NOMO-1 (cell line): Measurements from ENCODE around the gene KIAA1755.

ENCODE experiments used
- DNase-seq, 2 experiments: peaks; one replicate each; lab custom pipeline; 2025; ENCODE audit not compliant: unreplicated experiment in 2 of 2; lab: John Stamatoyannopoulos, UW

KIAA1755 gene

GRCh38 chr20:38208088-38208487 lies 52.4 kb downstream of the KIAA1755 start:
- DNase-seq: no peak

GRCh38 chr20:38207621-38208020 lies 52.9 kb downstream of the KIAA1755 start:
- no peak for DNase-seq

- DNase-seq: peak in 1 of 2 experiments; percentile 69
Observed at GRCh38 chr20:38205001-38205400, 55.5 kb downstream of the KIAA1755 start.

DNA sequence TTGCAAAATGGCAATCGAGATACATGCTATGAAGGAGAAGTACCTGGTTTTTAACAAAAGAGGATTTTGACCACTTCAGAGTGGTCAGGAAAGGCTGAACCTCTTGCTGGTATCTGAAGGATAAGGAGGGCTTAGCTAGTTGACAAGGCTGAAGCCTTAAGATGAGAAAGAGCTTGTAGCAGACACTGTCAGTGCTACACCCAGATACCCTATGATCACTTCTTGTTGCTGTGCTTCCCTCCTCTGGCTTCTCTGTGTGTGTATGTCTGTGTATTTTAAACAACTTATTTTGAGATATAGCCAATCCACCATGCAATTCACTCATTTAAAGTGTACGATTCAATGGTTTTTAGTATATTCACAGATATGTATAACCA lies 56.6 kb downstream of the KIAA1755 start:
- no peak for DNase-seq

GRCh38 chr20:38203337-38203980 lies 57.1 kb downstream of the KIAA1755 start:
- no peak for DNase-seq

DNA sequence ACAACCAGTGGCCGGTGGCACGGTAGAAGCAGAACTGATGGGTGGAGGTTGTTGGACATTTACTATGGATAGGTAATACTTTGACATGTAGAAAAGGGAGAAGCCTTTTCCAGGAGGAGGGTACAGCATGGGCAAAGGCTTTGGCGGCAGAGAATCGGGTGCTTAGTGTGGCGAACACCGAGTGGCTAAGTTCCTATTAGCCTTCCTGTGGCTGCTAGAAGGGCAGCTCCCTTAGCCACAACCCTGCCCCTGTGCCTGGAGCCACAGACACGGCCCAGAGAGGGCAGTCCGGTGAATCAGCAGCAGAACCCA lies 57.6 kb downstream of the KIAA1755 start:
- DNase-seq: no peak

GRCh38 chr20:38202153-38202981 lies 58.2 kb downstream of the KIAA1755 start:
- no peak for DNase-seq

DNA sequence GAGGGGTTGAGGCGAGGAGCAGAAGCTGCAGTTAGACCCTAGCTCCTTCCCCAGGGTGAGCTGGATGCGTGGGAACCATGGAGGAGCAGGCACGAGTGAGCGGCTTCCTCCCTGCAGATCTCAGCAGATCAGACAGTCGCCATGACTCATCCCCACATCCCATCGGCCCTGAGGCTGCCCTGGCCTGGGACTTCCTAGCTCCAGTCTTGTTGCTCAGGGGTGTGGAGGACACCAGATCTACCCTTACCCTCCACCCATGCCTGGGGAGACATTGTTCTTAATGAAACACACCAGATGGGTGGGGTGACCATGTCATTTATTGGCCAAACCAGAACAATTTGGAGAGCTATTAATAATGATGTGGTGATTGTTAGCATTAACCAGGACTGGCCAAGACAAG lies 59.2 kb downstream of the KIAA1755 start:
- DNase-seq: no peak

DNA sequence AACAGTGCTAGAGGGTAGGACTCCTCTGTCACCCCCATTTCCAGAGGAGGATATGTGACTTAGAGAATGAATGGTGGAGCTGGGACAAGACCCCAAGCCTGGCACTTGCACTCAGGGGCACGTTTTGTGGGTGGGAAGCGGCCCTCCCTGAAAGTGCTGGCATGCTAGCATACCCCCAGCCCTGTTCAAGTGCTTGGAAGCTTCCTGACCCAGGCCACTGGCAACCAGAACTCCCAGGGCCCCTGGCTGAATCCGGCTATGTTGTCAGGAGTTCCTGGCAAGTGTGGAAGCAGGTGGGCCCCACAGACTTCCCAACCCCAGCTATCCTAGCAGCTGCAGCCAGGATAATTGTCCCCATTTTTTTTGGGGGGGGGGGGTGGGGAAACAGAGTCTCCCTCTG lies 59.9 kb downstream of the KIAA1755 start:
- DNase-seq: no peak

- no peak for DNase-seq
Observed at GRCh38 chr20:38199501-38200390, 60.8 kb downstream of the KIAA1755 start.

DNA sequence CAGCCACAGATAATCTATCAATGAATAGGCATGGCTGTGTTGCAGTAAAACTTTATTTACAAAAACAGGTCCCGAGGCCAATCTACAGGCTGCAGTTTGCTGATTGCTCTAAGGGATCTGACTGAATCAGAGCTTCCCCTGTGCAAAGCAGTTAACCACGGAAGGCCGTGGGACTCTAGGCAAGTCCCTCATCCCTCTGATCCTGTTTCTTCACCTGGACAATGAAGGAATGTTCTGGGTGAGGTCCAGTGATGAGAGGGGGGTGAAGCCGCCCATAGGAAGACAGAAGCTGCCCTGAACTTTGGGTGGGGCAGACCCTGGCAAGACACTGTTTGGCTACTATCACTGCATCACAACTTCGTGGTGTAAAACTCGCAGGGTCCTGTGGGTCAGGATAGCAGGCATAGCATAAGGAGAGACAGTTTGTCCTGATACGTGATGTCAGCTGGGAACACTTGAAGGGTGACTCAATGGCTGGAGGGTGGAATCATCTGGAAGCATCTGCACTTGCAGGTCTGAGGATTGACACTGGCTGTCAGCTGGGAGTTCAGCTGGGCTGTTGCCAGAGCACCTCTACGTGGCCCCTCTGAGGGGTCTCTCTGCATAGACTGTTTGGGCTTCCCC lies 62.2 kb downstream of the KIAA1755 start:
- DNase-seq: no peak

- no peak for DNase-seq
Observed at GRCh38 chr20:38197619-38198018, 62.9 kb downstream of the KIAA1755 start.

DNA sequence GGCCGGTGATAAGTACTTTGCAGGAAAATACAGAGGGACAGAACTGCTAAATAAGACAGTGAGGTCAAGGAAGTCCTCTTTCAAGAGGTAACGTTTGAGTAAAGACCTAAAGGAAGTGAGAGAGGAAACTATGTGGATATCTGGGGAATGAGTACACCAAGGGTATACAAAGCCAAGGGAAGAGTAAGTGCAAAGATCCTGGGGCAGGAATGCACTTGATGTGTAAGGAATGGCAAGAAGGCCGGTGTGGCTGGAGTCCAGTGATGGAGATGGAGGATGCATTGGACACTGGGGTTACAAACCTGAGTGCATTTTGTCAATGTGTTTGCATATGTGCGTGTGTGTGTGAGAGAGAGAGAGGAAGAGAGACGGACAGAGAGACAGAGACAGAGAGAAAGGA lies 63.3 kb downstream of the KIAA1755 start:
- no peak for DNase-seq

GRCh38 chr20:38196592-38196991 lies 63.9 kb downstream of the KIAA1755 start:
- DNase-seq: peak; percentile 81 to 91

DNA sequence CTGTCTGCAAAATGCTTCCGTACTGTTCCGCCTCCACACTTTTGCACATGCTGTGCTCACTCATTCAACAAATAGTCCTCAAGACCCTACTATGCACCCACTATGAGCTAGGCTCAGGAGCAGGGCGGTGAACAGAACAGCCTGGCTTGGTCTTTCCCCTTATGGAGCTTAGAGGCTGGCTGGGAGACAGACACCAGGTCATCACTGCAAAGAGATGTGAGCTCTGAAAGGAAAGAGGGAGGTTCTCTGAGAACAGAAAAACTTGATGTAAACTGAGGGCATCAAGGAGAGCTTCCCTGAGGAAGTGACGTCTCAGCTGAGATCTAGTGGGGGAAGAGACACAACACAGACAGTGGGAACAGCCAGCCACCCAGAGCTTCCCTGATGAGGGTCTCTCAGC lies 64.5 kb downstream of the KIAA1755 start:
- DNase-seq: no peak

DNA sequence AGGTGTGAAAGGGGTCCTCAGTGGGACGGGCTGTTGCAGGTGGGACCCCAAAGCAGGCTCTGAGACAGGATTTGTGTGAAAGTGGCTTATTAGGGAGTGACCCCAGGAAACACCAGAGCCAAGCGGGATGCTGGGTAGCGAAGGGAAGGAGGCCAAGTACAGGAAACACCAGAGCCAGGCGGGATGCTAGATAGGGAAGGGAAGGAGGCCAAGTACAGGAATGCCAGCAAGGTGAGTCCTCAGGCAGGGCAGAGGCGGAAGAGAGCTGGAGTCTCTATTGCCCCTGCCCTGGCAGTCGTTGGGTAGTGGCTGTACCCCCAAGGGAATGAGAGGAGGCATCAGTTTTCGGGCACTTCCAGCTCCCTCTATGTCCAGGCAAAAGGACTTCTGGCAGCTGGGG lies 65.0 kb downstream of the KIAA1755 start:
- no peak for DNase-seq

DNA sequence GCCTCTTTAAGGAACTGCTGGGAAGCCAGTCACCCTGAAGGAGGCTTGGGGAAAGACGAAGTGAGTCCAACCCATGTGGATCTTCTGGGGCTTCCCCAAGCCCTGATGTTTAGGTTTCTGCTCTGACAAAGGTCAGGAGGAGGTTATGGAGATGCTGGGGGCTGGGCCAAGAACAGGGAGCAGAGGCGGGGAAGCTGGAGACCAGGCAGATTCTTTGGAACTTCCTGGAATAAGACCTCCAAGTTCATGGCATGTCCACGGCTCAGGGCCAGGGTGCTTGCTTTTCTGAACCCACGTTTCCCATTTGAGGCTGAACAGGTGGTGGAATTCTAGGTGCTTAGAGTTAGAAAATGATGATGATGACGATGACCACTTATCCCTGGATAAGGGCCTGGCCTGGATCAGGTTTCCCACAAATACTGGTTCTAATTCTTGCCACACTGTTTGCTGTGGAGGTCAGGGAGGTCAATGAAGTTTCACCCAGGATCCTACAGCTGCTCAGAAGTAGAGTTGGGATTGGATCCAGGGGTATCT lies 65.5 kb downstream of the KIAA1755 start:
- DNase-seq: no peak

DNA sequence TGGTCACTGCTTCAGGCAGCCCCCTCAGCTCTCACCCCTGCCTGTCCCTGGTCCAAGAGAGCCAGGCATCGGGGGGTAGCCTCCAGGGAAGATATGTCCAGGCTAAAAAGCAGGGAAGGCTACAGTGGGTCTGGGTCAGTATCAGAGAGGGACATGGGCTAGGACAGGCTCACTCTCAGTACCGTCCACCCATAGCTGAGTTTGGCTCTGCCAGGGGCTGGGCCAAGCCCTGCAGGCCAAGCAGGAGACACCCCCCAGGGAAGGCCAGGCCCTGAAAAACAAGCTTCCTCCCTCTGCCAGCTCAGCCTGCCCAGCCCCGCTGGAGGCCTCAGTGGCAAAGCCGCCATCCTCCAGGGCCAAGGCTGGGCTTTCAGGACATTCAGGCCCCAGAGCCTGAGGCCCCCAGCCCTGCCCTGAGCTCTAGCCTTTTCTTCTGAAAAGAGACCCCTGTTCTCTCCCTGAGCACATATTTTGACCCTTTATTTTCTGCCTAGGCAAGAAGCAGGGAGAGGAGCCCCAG lies 66.9 kb downstream of the KIAA1755 start:
- DNase-seq: no peak

GRCh38 chr20:38192323-38192885 lies 68.1 kb downstream of the KIAA1755 start:
- no peak for DNase-seq

DNA sequence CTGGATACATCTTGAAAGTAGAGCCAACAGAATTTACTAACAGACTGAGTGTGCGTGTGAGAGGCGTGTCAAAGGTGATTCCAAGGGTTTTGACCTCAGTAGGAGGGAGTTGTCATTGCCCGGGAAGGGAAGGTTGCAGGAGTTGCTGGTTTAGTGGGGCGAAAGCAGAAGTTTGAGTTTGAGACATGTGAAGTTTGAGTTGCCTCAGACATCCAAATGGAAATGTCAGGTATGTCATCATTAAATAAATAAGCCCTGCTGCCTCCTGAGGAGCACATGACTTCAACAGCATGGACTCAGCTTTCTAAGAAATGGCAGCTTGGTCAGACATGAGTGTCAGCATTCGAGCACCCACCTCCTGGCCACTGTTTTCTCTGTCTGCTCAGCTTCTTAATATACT lies 68.9 kb downstream of the KIAA1755 start:
- peak in 1 of 2 experiments; percentile 17 for DNase-seq
